IMR-90 (cell line): ENCODE measurements around the gene SRCAP. TPM values are rescaled to one million over a fixed set of nuclear protein-coding genes. Genes with fewer than 3 reads are reported as not detected.

ENCODE experiments used
- ATAC-seq: fragments of 200-7000 bp; cut with Tn5 transposase; 2 replicates; pipeline ENCODE4 v1.9.1; 2020; ENCODE audit warnings: low read depth, mild to moderate bottlenecking, moderate library complexity
- BruUV-seq: library from RNA; stranded (reverse); fragments of 400-500 nt; replicated peaks from 2 replicates; lab custom pipeline; 2021; lab: Mats Ljungman, UMichigan
- CTCF ChIA-PET: fragments of 300-600 bp; formaldehyde crosslinking; extraction: SDS; loops from one replicate; lab custom pipeline; 2021; ENCODE audit warnings: antibody characterized with exemption; lab: Yijun Ruan, JAX
- POLR2A ChIA-PET: fragments of 300-600 bp; sonication (Branson Sonifier 250); formaldehyde crosslinking; loops from one replicate; lab custom pipeline; 2022; ENCODE audit warnings: antibody characterized with exemption; ENCODE audit not compliant: unreplicated experiment; lab: Charles Lee
- DNase-seq: peaks from one replicate; pipeline ENCODE4 v3.0.0; 2013
- H2AFZ ChIP-seq: replicated peaks from 2 replicates; pipeline ENCODE3; 2013; ENCODE audit warnings: low read length, mild to moderate bottlenecking; ENCODE audit not compliant: poor library complexity
- H2AK5ac ChIP-seq: 2 replicates; pipeline ENCODE4 v1.6.1; 2013; ENCODE audit warnings: low read depth, low read length, inconsistent platforms
- H2AK9ac ChIP-seq: replicated peaks from 2 replicates; pipeline ENCODE3; 2013; ENCODE audit warnings: mild to moderate bottlenecking, low read depth, low read length, moderate library complexity; ENCODE audit not compliant: poor library complexity
- H2BK120ac ChIP-seq: 2 replicates; pipeline ENCODE4 v1.6.1; 2013; ENCODE audit warnings: low read depth, low read length, inconsistent platforms
- H2BK15ac ChIP-seq: 3 replicates; pipeline ENCODE4 v1.6.1; 2013; ENCODE audit warnings: low read depth, low read length, inconsistent platforms
- H2BK20ac ChIP-seq: 2 replicates; pipeline ENCODE4 v1.6.1; 2013; ENCODE audit warnings: low read depth, mild to moderate bottlenecking, inconsistent platforms, low read length, moderate library complexity
- H2BK5ac ChIP-seq: 2 replicates; pipeline ENCODE4 v1.6.1; 2013; ENCODE audit warnings: mild to moderate bottlenecking, low read depth, low read length, inconsistent platforms; ENCODE audit not compliant: poor library complexity, severe bottlenecking
- H3K14ac ChIP-seq: replicated peaks from 2 replicates; pipeline ENCODE4 v1.6.1; 2013; ENCODE audit warnings: low read depth, low read length, inconsistent platforms
- H3K18ac ChIP-seq: 2 replicates; pipeline ENCODE4 v1.6.1; 2013; ENCODE audit warnings: low read depth, low read length, control low read depth
- H3K23ac ChIP-seq: 2 replicates; pipeline ENCODE4 v1.6.1; 2013; ENCODE audit warnings: low read depth, low read length, inconsistent platforms
- H3K27ac ChIP-seq: 2 replicates; pipeline ENCODE4 v1.5.1; 2013; ENCODE audit warnings: mild to moderate bottlenecking, control low read depth, low read length; ENCODE audit not compliant: insufficient read depth
- H3K27me3 ChIP-seq: 2 replicates; pipeline ENCODE4 v1.6.1; 2013; ENCODE audit warnings: low read length; ENCODE audit not compliant: control insufficient read depth, insufficient read depth
- H3K36me3 ChIP-seq: 2 replicates; pipeline ENCODE4 v1.6.1; 2013; ENCODE audit warnings: low read length, mixed read lengths; ENCODE audit not compliant: control insufficient read depth, insufficient read depth
- H3K4ac ChIP-seq: 2 replicates; pipeline ENCODE4 v1.6.1; 2013; ENCODE audit warnings: low read depth, low read length, inconsistent platforms
- H3K4me1 ChIP-seq: 2 replicates; pipeline ENCODE4 v1.6.1; 2013; ENCODE audit warnings: low read length, mixed read lengths; ENCODE audit not compliant: control insufficient read depth, insufficient read depth
- H3K4me2 ChIP-seq: 2 replicates; pipeline ENCODE4 v1.6.1; 2013; ENCODE audit warnings: low read depth, mild to moderate bottlenecking, control low read depth, low read length, moderate library complexity
- H3K4me3 ChIP-seq: 2 replicates; pipeline ENCODE4 v1.5.1; 2013; ENCODE audit warnings: low read depth, mild to moderate bottlenecking, control low read depth, low read length, moderate library complexity; ENCODE audit not compliant: insufficient read depth
- H3K56ac ChIP-seq: 2 replicates; pipeline ENCODE4 v1.6.1; 2013; ENCODE audit warnings: low read length, inconsistent platforms; ENCODE audit not compliant: insufficient read depth; ENCODE audit errors: extremely low read depth
- H3K79me1 ChIP-seq, 2 experiments: 2 replicates each; pipeline ENCODE4 v1.6.1; 2013; ENCODE audit warnings: low read length in 2 of 2, inconsistent platforms in 1 of 2, low read depth in 1 of 2
- H3K9ac ChIP-seq: 2 replicates; pipeline ENCODE4 v1.6.1; 2013; ENCODE audit warnings: low read depth, low read length, control low read depth
- H3K9me1 ChIP-seq: 2 replicates; pipeline ENCODE4 v1.6.1; 2013; ENCODE audit warnings: low read length, inconsistent platforms; ENCODE audit not compliant: insufficient read depth
- H3K9me3 ChIP-seq: 2 replicates; pipeline ENCODE4 v1.6.1; 2013; ENCODE audit warnings: low read length; ENCODE audit not compliant: control insufficient read depth, insufficient read depth
- H4K20me1 ChIP-seq: 2 replicates; pipeline ENCODE4 v1.6.1; 2013; ENCODE audit warnings: low read length, inconsistent platforms; ENCODE audit not compliant: insufficient read depth
- H4K5ac ChIP-seq: 2 replicates; pipeline ENCODE4 v1.6.1; 2013; ENCODE audit warnings: mild to moderate bottlenecking, low read depth, low read length, control low read depth
- H4K8ac ChIP-seq, 2 experiments: 2 replicates each; pipeline ENCODE4 v1.6.1; 2013; ENCODE audit warnings: low read depth in 2 of 2, low read length in 2 of 2, control low read depth in 1 of 2, inconsistent platforms in 1 of 2
- H4K91ac ChIP-seq: 2 replicates; pipeline ENCODE4 v1.6.1; 2013; ENCODE audit warnings: low read depth, low read length, inconsistent platforms; ENCODE audit not compliant: insufficient read depth
- BHLHE40 ChIP-seq: fragments of 150-350 bp; IDR thresholded peaks from 2 replicates; pipeline ENCODE4 v1.6.1; 2016; ENCODE audit warnings: mild to moderate bottlenecking, low read depth, low read length
- MAFK ChIP-seq: IDR thresholded peaks from 2 replicates; pipeline ENCODE4 v1.6.1; 2012; ENCODE audit warnings: low read depth, low read length, improper control_type of control experiment
- MAZ ChIP-seq: IDR thresholded peaks from 2 replicates; pipeline ENCODE4 v1.6.1; 2012; ENCODE audit warnings: low read depth, mild to moderate bottlenecking, low read length, improper control_type of control experiment, moderate library complexity, borderline replicate concordance
- NFE2L2 ChIP-seq: fragments of 150-350 bp; IDR thresholded peaks from 2 replicates; pipeline ENCODE4 v1.6.1; 2016; ENCODE audit warnings: low read depth, mild to moderate bottlenecking, low read length
- RFX5 ChIP-seq: IDR thresholded peaks from 2 replicates; pipeline ENCODE4 v1.8.0; 2012; ENCODE audit warnings: low read depth, mild to moderate bottlenecking, low read length, moderate library complexity
- SMC3 ChIP-seq: fragments of 150-350 bp; IDR thresholded peaks from 2 replicates; pipeline ENCODE4 v1.6.1; 2016; ENCODE audit warnings: low read depth, mild to moderate bottlenecking, antibody characterized with exemption, low read length, moderate library complexity
- WGBS, 2 experiments: methylation state at CpG; one replicate each; pipeline versions ENCODE4 v1.1.5 to v1.1.7; 2013; ENCODE audit warnings: missing lambda C conversion rate in 2 of 2; ENCODE audit not compliant: insufficient read length in 1 of 2; ENCODE audit errors: extremely low coverage in 2 of 2; 5-methylcytosine and 5-hydroxymethylcytosine counted together
- dilution Hi-C: fragments of 300-500 bp; cut with HindIII; formaldehyde crosslinking; loops from one replicate; pipeline ENCODE4 v1.14.3; 2018; ENCODE audit warnings: low sequenced_read_pairs; ENCODE audit not compliant: unreplicated experiment
- in situ Hi-C: fragments of 300-500 bp; cut with MboI; formaldehyde crosslinking; loops from 3 replicates; pipeline ENCODE4 v1.14.3; 2019; ENCODE audit warnings: low sequenced_read_pairs, inconsistent platforms, mixed read lengths
- intact Hi-C: fragments of 100-400 bp; cut with micrococcal nuclease; formaldehyde crosslinking; loops from 2 replicates; pipeline ENCODE4 v1.10.0; 2022
- polyA plus RNA-seq, 3 experiments: library from polyadenylated mRNA; depleted of rRNA; stranded (reverse); fragments of >200 nt; gene quantifications; 2 replicates each; pipeline ENCODE4 v1.2.3, GENCODE V29; 2012; ENCODE audit warnings: low replicate concordance in 1 of 3
- total RNA-seq: library from RNA; depleted of rRNA; stranded (reverse); fragments of >200 nt; gene quantifications from 2 replicates; pipeline ENCODE4 v1.2.3, GENCODE V29; 2012
- TF ChIP-seq, protein P1 (sequence below): fragments of 150-350 bp; IDR thresholded peaks from 2 replicates; pipeline ENCODE4 v1.6.1; 2017; ENCODE audit warnings: mild to moderate bottlenecking, antibody characterized with exemption, low read length, low read depth
- TF ChIP-seq, protein P2 (sequence below): conservative IDR thresholded peaks from 2 replicates; pipeline ENCODE4 v1.5.1; 2012; ENCODE audit warnings: mild to moderate bottlenecking, low read depth, low read length, improper control_type of control experiment

SRCAP gene
- total and polyA plus RNA-seq, 2 of the 4 experiments (the other 2 are of a cell fraction), result 4.5 to 8.2 TPM

DNA sequence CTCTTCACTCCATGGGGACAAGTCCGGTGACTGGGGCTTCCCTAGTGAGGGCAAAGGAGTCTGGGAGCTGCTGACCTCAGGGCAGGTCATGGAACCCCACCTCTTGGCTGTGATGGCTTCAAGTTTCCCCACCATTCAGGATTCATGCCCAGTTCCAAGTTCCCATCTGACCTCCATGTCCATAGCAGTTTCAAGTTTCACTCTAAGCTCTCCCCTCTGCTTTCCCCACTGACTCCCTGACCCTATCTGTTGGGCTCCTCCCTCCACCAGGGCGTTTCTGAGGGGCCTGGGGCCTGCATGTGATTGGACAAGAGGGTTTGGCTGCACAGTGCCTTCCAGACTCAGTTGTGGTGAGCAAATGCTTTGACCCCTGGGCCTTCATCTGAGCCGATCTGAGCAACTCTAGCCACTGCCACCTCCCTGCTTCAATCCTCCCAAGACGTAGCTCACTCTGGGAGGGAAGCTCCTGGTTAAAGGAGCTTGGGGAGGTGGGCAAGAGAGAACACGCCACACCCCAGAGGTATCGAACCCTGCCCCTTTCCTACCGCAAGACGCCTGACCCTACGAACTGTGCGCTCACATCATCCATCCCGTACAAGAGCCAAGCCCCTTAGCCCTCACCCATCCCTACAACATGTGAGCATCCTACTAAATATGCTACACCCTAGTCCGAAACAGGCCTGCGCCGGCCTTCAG lies 79.7 kb downstream of the SRCAP start:
- ATAC-seq (peak; percentile 34), DNase-seq (peak; percentile 22)
- Histone ChIP-seq H4K20me1 (peaks cover 4% of the 10 kb centered on the region), H3K4me1 (peaks cover 13% of the 10 kb centered on the region), H3K56ac (no peak overlapping the region), H2AFZ (peak overlapping the region; percentile 52), H2AK9ac (peak overlapping the region; percentile 52), H4K5ac (no peak overlapping the region; the same call in 1 of the 2 replicates), H3K9me3 (no peaks in the 10 kb centered on the region), H3K4ac (no peak overlapping the region), H2BK5ac (no peak overlapping the region), H3K79me1 (peaks cover 15 to 63% of the 10 kb centered on the region in 2 experiments), H3K9ac (no peak overlapping the region), H3K9me1 (peaks cover 32% of the 10 kb centered on the region; the same call in 1 of the 2 replicates), H4K91ac (no peak overlapping the region), H3K4me2 (no peak overlapping the region), H3K23ac (peak overlapping the region; percentile 47; the same call in 1 of the 2 replicates), H3K27ac (0 out of 2 replicates have a peak overlapping the region, but pooled peaks have one; percentile 8), H2BK120ac (no peak overlapping the region), H2AK5ac (0 out of 2 replicates have a peak overlapping the region, but pooled peaks have one; percentile 30), H2BK15ac (no peak overlapping the region), H2BK20ac (no peak overlapping the region), H4K8ac (no peak overlapping the region), H3K36me3 (peaks cover 44% of the 10 kb centered on the region), H3K18ac (no peak overlapping the region), H3K4me3 (no peak overlapping the region), H3K14ac (no peak overlapping the region), H3K27me3 (no peaks in the 10 kb centered on the region)
- WGBS, 2 experiments, result 76% methylated on average over 5 of the region's 14 CpGs; no CpG with 5 or more reads in 1 of the 2 experiments
- ChIA-PET CTCF (no interaction called here), POLR2A (no interaction called here)
- in situ Hi-C loops (no loop called here), intact Hi-C loops (no loop called here), dilution Hi-C loops (no loop called here)
- BruUV-seq, result no TSS peak
- no peak for TF ChIP-seq SMC3
- no peak for TF ChIP-seq MAFK
- TF ChIP-seq MAZ, result no peak
- TF ChIP-seq, protein P1, sequence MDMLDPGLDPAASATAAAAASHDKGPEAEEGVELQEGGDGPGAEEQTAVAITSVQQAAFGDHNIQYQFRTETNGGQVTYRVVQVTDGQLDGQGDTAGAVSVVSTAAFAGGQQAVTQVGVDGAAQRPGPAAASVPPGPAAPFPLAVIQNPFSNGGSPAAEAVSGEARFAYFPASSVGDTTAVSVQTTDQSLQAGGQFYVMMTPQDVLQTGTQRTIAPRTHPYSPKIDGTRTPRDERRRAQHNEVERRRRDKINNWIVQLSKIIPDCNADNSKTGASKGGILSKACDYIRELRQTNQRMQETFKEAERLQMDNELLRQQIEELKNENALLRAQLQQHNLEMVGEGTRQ, result no peak
- no peak for TF ChIP-seq RFX5
- TF ChIP-seq BHLHE40, result no peak
- TF ChIP-seq NFE2L2, result no peak
- TF ChIP-seq, protein P2, sequence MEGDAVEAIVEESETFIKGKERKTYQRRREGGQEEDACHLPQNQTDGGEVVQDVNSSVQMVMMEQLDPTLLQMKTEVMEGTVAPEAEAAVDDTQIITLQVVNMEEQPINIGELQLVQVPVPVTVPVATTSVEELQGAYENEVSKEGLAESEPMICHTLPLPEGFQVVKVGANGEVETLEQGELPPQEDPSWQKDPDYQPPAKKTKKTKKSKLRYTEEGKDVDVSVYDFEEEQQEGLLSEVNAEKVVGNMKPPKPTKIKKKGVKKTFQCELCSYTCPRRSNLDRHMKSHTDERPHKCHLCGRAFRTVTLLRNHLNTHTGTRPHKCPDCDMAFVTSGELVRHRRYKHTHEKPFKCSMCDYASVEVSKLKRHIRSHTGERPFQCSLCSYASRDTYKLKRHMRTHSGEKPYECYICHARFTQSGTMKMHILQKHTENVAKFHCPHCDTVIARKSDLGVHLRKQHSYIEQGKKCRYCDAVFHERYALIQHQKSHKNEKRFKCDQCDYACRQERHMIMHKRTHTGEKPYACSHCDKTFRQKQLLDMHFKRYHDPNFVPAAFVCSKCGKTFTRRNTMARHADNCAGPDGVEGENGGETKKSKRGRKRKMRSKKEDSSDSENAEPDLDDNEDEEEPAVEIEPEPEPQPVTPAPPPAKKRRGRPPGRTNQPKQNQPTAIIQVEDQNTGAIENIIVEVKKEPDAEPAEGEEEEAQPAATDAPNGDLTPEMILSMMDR, result no peak
